ENCODE results near the gene TFCP2.

TFCP2 gene

GRCh38 chr12:51214895-51215294 lies 42.0 kb upstream of the TFCP2 start:
- TF ChIP-seq TAF1 (IDR thresholded peaks at IDR 0.05; ENCODE audit: low read depth, low read length) (no peak), SPI1 (IDR thresholded peaks at IDR 0.05; ENCODE audit: low read depth, low read length) (no peak), POLR2AphosphoS5 (IDR thresholded peaks at IDR 0.05; ENCODE audit: low read depth, low read length) (no peak), PAX5 (IDR thresholded peaks at IDR 0.05; ENCODE audit: insufficient read depth, low read length, severe bottlenecking) (no peak), POU2F2 (IDR thresholded peaks at IDR 0.05; ENCODE audit: low read depth, low read length) (no peak), POLR2A (IDR thresholded peaks at IDR 0.05; ENCODE audit: low read depth, low read length) (no peak)
- DNase-seq (ENCODE audit: insufficient read length, low spot score) (no peak), FAIRE-seq (no peak)

- no peak for TF ChIP-seq SPI1 (IDR thresholded peaks at IDR 0.05; ENCODE audit: low read depth, low read length)
- TF ChIP-seq POLR2A (IDR thresholded peaks at IDR 0.05; ENCODE audit: low read depth, low read length): no peak
- TF ChIP-seq POU2F2 (IDR thresholded peaks at IDR 0.05; ENCODE audit: low read depth, low read length): no peak
- TF ChIP-seq TAF1 (IDR thresholded peaks at IDR 0.05; ENCODE audit: low read depth, low read length): no peak
- TF ChIP-seq PAX5 (IDR thresholded peaks at IDR 0.05; ENCODE audit: insufficient read depth, low read length, severe bottlenecking): no peak
- no peak for TF ChIP-seq POLR2AphosphoS5 (IDR thresholded peaks at IDR 0.05; ENCODE audit: low read depth, low read length)
- no peak for FAIRE-seq
- no peak for DNase-seq (ENCODE audit: insufficient read length, low spot score)
Observed at GRCh38 chr12:51210690-51211395, 37.9 kb upstream of the TFCP2 start.

- no peak for TF ChIP-seq POLR2AphosphoS5 (IDR thresholded peaks at IDR 0.05; ENCODE audit: low read depth, low read length)
- no peak for TF ChIP-seq POLR2A (IDR thresholded peaks at IDR 0.05; ENCODE audit: low read depth, low read length)
- TF ChIP-seq SPI1 (IDR thresholded peaks at IDR 0.05; ENCODE audit: low read depth, low read length): no peak
- no peak for TF ChIP-seq TAF1 (IDR thresholded peaks at IDR 0.05; ENCODE audit: low read depth, low read length)
- no peak for TF ChIP-seq PAX5 (IDR thresholded peaks at IDR 0.05; ENCODE audit: insufficient read depth, low read length, severe bottlenecking)
- no peak for TF ChIP-seq POU2F2 (IDR thresholded peaks at IDR 0.05; ENCODE audit: low read depth, low read length)
- FAIRE-seq (no peak), DNase-seq (ENCODE audit: insufficient read length, low spot score) (no peak)
Observed at GRCh38 chr12:51209259-51209658, 36.3 kb upstream of the TFCP2 start.

GRCh38 chr12:51208016-51208660 lies 35.2 kb upstream of the TFCP2 start:
- DNase-seq (ENCODE audit: insufficient read length, low spot score) (no peak), FAIRE-seq (no peak)
- no peak for TF ChIP-seq TAF1 (IDR thresholded peaks at IDR 0.05; ENCODE audit: low read depth, low read length)
- no peak for TF ChIP-seq POLR2AphosphoS5 (IDR thresholded peaks at IDR 0.05; ENCODE audit: low read depth, low read length)
- TF ChIP-seq POLR2A (IDR thresholded peaks at IDR 0.05; ENCODE audit: low read depth, low read length): no peak
- no peak for TF ChIP-seq POU2F2 (IDR thresholded peaks at IDR 0.05; ENCODE audit: low read depth, low read length)
- TF ChIP-seq PAX5 (IDR thresholded peaks at IDR 0.05; ENCODE audit: insufficient read depth, low read length, severe bottlenecking): no peak
- TF ChIP-seq SPI1 (IDR thresholded peaks at IDR 0.05; ENCODE audit: low read depth, low read length): no peak

- no peak for FAIRE-seq
- DNase-seq (ENCODE audit: insufficient read length, low spot score): no peak
- TF ChIP-seq POLR2A (IDR thresholded peaks at IDR 0.05; ENCODE audit: low read depth, low read length): no peak
- TF ChIP-seq POLR2AphosphoS5 (IDR thresholded peaks at IDR 0.05; ENCODE audit: low read depth, low read length): no peak
- TF ChIP-seq TAF1 (IDR thresholded peaks at IDR 0.05; ENCODE audit: low read depth, low read length): no peak
- TF ChIP-seq PAX5 (IDR thresholded peaks at IDR 0.05; ENCODE audit: insufficient read depth, low read length, severe bottlenecking): no peak
- no peak for TF ChIP-seq POU2F2 (IDR thresholded peaks at IDR 0.05; ENCODE audit: low read depth, low read length)
- TF ChIP-seq SPI1 (IDR thresholded peaks at IDR 0.05; ENCODE audit: low read depth, low read length): no peak
Observed at GRCh38 chr12:51205350-51205749, 32.4 kb upstream of the TFCP2 start.

GRCh38 chr12:51202718-51203117 lies 29.8 kb upstream of the TFCP2 start:
- no peak for TF ChIP-seq POU2F2 (IDR thresholded peaks at IDR 0.05; ENCODE audit: low read depth, low read length)
- no peak for TF ChIP-seq SPI1 (IDR thresholded peaks at IDR 0.05; ENCODE audit: low read depth, low read length)
- no peak for TF ChIP-seq POLR2A (IDR thresholded peaks at IDR 0.05; ENCODE audit: low read depth, low read length)
- no peak for TF ChIP-seq POLR2AphosphoS5 (IDR thresholded peaks at IDR 0.05; ENCODE audit: low read depth, low read length)
- TF ChIP-seq TAF1 (IDR thresholded peaks at IDR 0.05; ENCODE audit: low read depth, low read length): no peak
- TF ChIP-seq PAX5 (IDR thresholded peaks at IDR 0.05; ENCODE audit: insufficient read depth, low read length, severe bottlenecking): no peak
- no peak for FAIRE-seq
- DNase-seq (ENCODE audit: insufficient read length, low spot score): no peak

GRCh38 chr12:51200806-51201205 lies 27.9 kb upstream of the TFCP2 start:
- DNase-seq (ENCODE audit: insufficient read length, low spot score) (no peak), FAIRE-seq (no peak)
- TF ChIP-seq POLR2AphosphoS5 (IDR thresholded peaks at IDR 0.05; ENCODE audit: low read depth, low read length) (no peak), TAF1 (IDR thresholded peaks at IDR 0.05; ENCODE audit: low read depth, low read length) (no peak), PAX5 (IDR thresholded peaks at IDR 0.05; ENCODE audit: insufficient read depth, low read length, severe bottlenecking) (no peak), POU2F2 (IDR thresholded peaks at IDR 0.05; ENCODE audit: low read depth, low read length) (no peak), POLR2A (IDR thresholded peaks at IDR 0.05; ENCODE audit: low read depth, low read length) (no peak), SPI1 (IDR thresholded peaks at IDR 0.05; ENCODE audit: low read depth, low read length) (no peak)

- no peak for DNase-seq (ENCODE audit: insufficient read length, low spot score)
- no peak for TF ChIP-seq TAF1 (IDR thresholded peaks at IDR 0.05; ENCODE audit: low read depth, low read length)
- TF ChIP-seq POU2F2 (IDR thresholded peaks at IDR 0.05; ENCODE audit: low read depth, low read length): no peak
- TF ChIP-seq POLR2A (IDR thresholded peaks at IDR 0.05; ENCODE audit: low read depth, low read length): no peak
- no peak for TF ChIP-seq SPI1 (IDR thresholded peaks at IDR 0.05; ENCODE audit: low read depth, low read length)
- no peak for TF ChIP-seq POLR2AphosphoS5 (IDR thresholded peaks at IDR 0.05; ENCODE audit: low read depth, low read length)
- no peak for TF ChIP-seq PAX5 (IDR thresholded peaks at IDR 0.05; ENCODE audit: insufficient read depth, low read length, severe bottlenecking)
- FAIRE-seq: no peak
Observed at GRCh38 chr12:51200156-51200555, 27.2 kb upstream of the TFCP2 start.

- DNase-seq (ENCODE audit: insufficient read length, low spot score) (no peak), FAIRE-seq (no peak)
- TF ChIP-seq TAF1 (IDR thresholded peaks at IDR 0.05; ENCODE audit: low read depth, low read length): no peak
- no peak for TF ChIP-seq SPI1 (IDR thresholded peaks at IDR 0.05; ENCODE audit: low read depth, low read length)
- no peak for TF ChIP-seq POLR2A (IDR thresholded peaks at IDR 0.05; ENCODE audit: low read depth, low read length)
- no peak for TF ChIP-seq PAX5 (IDR thresholded peaks at IDR 0.05; ENCODE audit: insufficient read depth, low read length, severe bottlenecking)
- no peak for TF ChIP-seq POU2F2 (IDR thresholded peaks at IDR 0.05; ENCODE audit: low read depth, low read length)
- TF ChIP-seq POLR2AphosphoS5 (IDR thresholded peaks at IDR 0.05; ENCODE audit: low read depth, low read length): no peak
Observed at GRCh38 chr12:51199366-51199945, 26.5 kb upstream of the TFCP2 start.
